H1 (cell line): ENCODE data around the gene ZNF550. TPM values are rescaled to one million over a fixed set of nuclear protein-coding genes. Genes with fewer than 3 reads are reported as not detected.

ENCODE experiments used
- ASH2L ChIP-seq: fragments of 200-600, 300-600 bp; sonication (generic); IDR thresholded peaks from one replicate; pipeline ENCODE4 v1.7.1; 2017; ENCODE audit warnings: low read length
- ATF2 ChIP-seq: IDR thresholded peaks from 2 replicates; pipeline ENCODE4 v1.6.1; 2012; ENCODE audit warnings: low read length, inconsistent platforms
- BACH1 ChIP-seq: IDR thresholded peaks from 2 replicates; pipeline ENCODE4 v1.6.1; 2012; ENCODE audit warnings: low read length, improper control_type of control experiment
- CBX5 ChIP-seq: fragments of 300-800, 300-1000 bp; sonication (generic); IDR thresholded peaks from 2 replicates; pipeline ENCODE4 v1.7.1; 2016; ENCODE audit warnings: antibody characterized with exemption, low read length, low read depth
- CHD1 ChIP-seq: IDR thresholded peaks from 2 replicates; pipeline ENCODE4 v1.6.1; 2012; ENCODE audit warnings: low read depth, low read length, improper control_type of control experiment
- CHD2 ChIP-seq: IDR thresholded peaks from 2 replicates; pipeline ENCODE4 v1.6.1; 2012; ENCODE audit warnings: low read length, improper control_type of control experiment
- CREB1 ChIP-seq: IDR thresholded peaks from 2 replicates; pipeline ENCODE4 v1.6.1; 2012; ENCODE audit warnings: inconsistent platforms
- CTBP2 ChIP-seq: IDR thresholded peaks from 2 replicates; pipeline ENCODE4 v1.7.0; 2011; ENCODE audit warnings: borderline replicate concordance, mild to moderate bottlenecking, moderate library complexity, mixed read lengths, low read length; ENCODE audit not compliant: insufficient read depth, insufficient read length
- GTF2F1 ChIP-seq: IDR thresholded peaks from 2 replicates; pipeline ENCODE4 v1.6.1; 2012; ENCODE audit warnings: low read depth, low read length, improper control_type of control experiment, borderline replicate concordance
- HDAC2 ChIP-seq, 2 experiments: fragments of 300-600 bp in 1 of 2; sonication (generic) in 1 of 2; IDR thresholded peaks; 2 replicates each; pipeline ENCODE4 v1.6.1; 2011 to 2012; ENCODE audit warnings: low read depth in 2 of 2, low read length in 2 of 2, mild to moderate bottlenecking in 2 of 2, moderate library complexity in 2 of 2, borderline replicate concordance in 1 of 2, inconsistent platforms in 1 of 2
- HDAC6 ChIP-seq: IDR thresholded peaks from one replicate; pipeline ENCODE4 v1.7.1; 2012; ENCODE audit warnings: low read depth, mild to moderate bottlenecking, inconsistent platforms, low read length, moderate library complexity
- JUND ChIP-seq: IDR thresholded peaks from 2 replicates; pipeline ENCODE4 v1.6.1; 2011; ENCODE audit warnings: mild to moderate bottlenecking, improper control_type of control experiment, low read length
- NANOG ChIP-seq: IDR thresholded peaks from 2 replicates; pipeline ENCODE4 v1.6.1; 2011; ENCODE audit warnings: low read length, low read depth, mild to moderate bottlenecking, inconsistent platforms; ENCODE audit not compliant: insufficient read depth, poor library complexity, severe bottlenecking
- POLR2AphosphoS5 ChIP-seq: IDR thresholded peaks from 2 replicates; pipeline ENCODE4 v1.6.1; 2011; ENCODE audit warnings: low read depth, low read length
- RFX5 ChIP-seq: IDR thresholded peaks from 2 replicates; pipeline ENCODE4 v1.6.1; 2011; ENCODE audit warnings: low read depth, low read length, improper control_type of control experiment, borderline replicate concordance
- RNF2 ChIP-seq: fragments of 200-900, 300-1000 bp; sonication (generic); IDR thresholded peaks from 2 replicates; pipeline ENCODE4 v1.7.1; 2016; ENCODE audit warnings: borderline replicate concordance, low read depth, mild to moderate bottlenecking, antibody characterized with exemption, low read length; ENCODE audit not compliant: poor library complexity, severe bottlenecking; ENCODE audit errors: missing control alignments
- SAP30 ChIP-seq: fragments of 300-600 bp; sonication (generic); IDR thresholded peaks from 2 replicates; pipeline ENCODE4 v1.7.1; 2012; ENCODE audit warnings: low read length, moderate library complexity, mild to moderate bottlenecking, inconsistent platforms; ENCODE audit not compliant: insufficient read depth, insufficient replicate concordance
- SIRT6 ChIP-seq: IDR thresholded peaks from one replicate; pipeline ENCODE4 v1.7.1; 2012; ENCODE audit warnings: low read length, inconsistent platforms
- TEAD4 ChIP-seq: IDR thresholded peaks from 2 replicates; pipeline ENCODE4 v1.6.1; 2012; ENCODE audit warnings: low read depth, low read length, inconsistent platforms, mixed read lengths
- USF2 ChIP-seq: IDR thresholded peaks from 2 replicates; pipeline ENCODE4 v1.6.1; 2011; ENCODE audit warnings: low read length, improper control_type of control experiment
- ZNF274 ChIP-seq: IDR thresholded peaks from 2 replicates; pipeline ENCODE4 v1.7.0; 2012; ENCODE audit warnings: low read length, borderline replicate concordance; ENCODE audit errors: extremely low read depth
- polyA plus RNA-seq, 7 experiments: library from polyadenylated mRNA; depleted of rRNA in 3 of 7; stranded (reverse) in 5 of 7; unstranded in 2 of 7; fragments of >200 nt in 5 of 7; fragments of 200-250 nt in 2 of 7; gene quantifications; 1 replicate in 5 of 7; 2 replicates in 1 of 7; 4 replicates in 1 of 7; pipeline versions ENCODE4 v1.2.1 to v1.2.3, GENCODE V29; 2011 to 2013; ENCODE audit warnings: missing spikeins in 2 of 7, mixed read lengths in 2 of 7
- total RNA-seq: library from RNA; stranded (reverse); fragmentation: NEBNext Ultra II Directional; extraction: Animal tissue kit (Norgen Biotek cat#: 25700); gene quantifications from 2 replicates; pipeline ENCODE4 v1.2.1, GENCODE V29; 2021

The ZNF550 gene
- total and polyA plus RNA-seq, 2 of the 8 experiments (the other 6 are each of a cell fraction or from before 2014, with no cell fraction given): 4.5 to 10.7 TPM

GRCh38 chr19:57599761-57600383 is 40.2 kb upstream of the ZNF550 start, which contains the start of gene ZNF530 (continued):
- TF ChIP-seq TEAD4 (no peak), CREB1 (peak; percentile 66; the same call in 1 of the 2 replicates), BACH1 (no peak), CHD2 (peak; percentile 76; the same call in 1 of the 2 replicates), HDAC6 (no peak), CTBP2 (no peak), GTF2F1 (no peak), CHD1 (no peak), RNF2 (no peak), CBX5 (no peak), POLR2AphosphoS5 (no peak), SAP30 (peak; percentile 79), NANOG (no peak), HDAC2 (IDR thresholded peaks at IDR 0.05; ENCODE audit: borderline replicate concordance in 1 of 2, low read depth in 2 of 2, low read length in 2 of 2) (peak in 1 of 2 experiments; percentile 95; a peak in 2 of 4 replicates), ATF2 (no peak), SIRT6 (no peak), JUND (peak; percentile 25; the same call in 1 of the 2 replicates), RFX5 (no peak), USF2 (no peak), ASH2L (peak; percentile 79), ZNF274 (no peak)
